Panc1 (cell line): ENCODE measurements around the gene EHD2. TPM values are rescaled to one million over a fixed set of nuclear protein-coding genes. Genes with fewer than 3 reads are reported as not detected.
"Not testable (repeated sequence)": the region's sequence is repeated elsewhere in the genome, so short reads cannot be mapped to it uniquely, and the experiment has no call there.

Source experiments
- ATAC-seq: fragments of 200-7000 bp; cut with Tn5 transposase; 2 replicates; pipeline ENCODE4 v1.9.1; 2020; ENCODE audit warnings: mild to moderate bottlenecking, moderate library complexity
- BruUV-seq: library from RNA; stranded (reverse); fragments of 400-500 nt; replicated peaks from 2 replicates; lab custom pipeline; 2021; lab: Mats Ljungman, UMichigan
- CTCF ChIA-PET: fragments of 300-600 bp; sonication (Branson Sonifier 250); formaldehyde crosslinking; loops from one replicate; lab custom pipeline; 2022; ENCODE audit warnings: antibody characterized with exemption; lab: Charles Lee
- POLR2A ChIA-PET: fragments of 300-600 bp; sonication (Branson Sonifier 250); formaldehyde crosslinking; loops from one replicate; lab custom pipeline; 2022; ENCODE audit warnings: antibody characterized with exemption; lab: Charles Lee
- DNase-seq: peaks from one replicate; pipeline ENCODE4 v3.0.0-alpha.2; 2010; ENCODE audit warnings: low read depth, low spot score
- H3K27ac ChIP-seq: 2 replicates; pipeline ENCODE4 v1.5.1; 2011; ENCODE audit warnings: mild to moderate bottlenecking, low read length, inconsistent platforms
- H3K27me3 ChIP-seq: fragments of 200-500 bp; sonication (Bioruptor generic); 2 replicates; pipeline ENCODE4 v1.6.0; 2014; ENCODE audit warnings: low read length, inconsistent platforms; ENCODE audit not compliant: control insufficient read depth, insufficient read depth
- H3K36me3 ChIP-seq: fragments of 200-500 bp; sonication (Bioruptor generic); 2 replicates; pipeline ENCODE4 v1.5.1; 2014; ENCODE audit warnings: inconsistent platforms, mild to moderate bottlenecking, low read length, moderate library complexity; ENCODE audit not compliant: control insufficient read depth, insufficient read depth
- H3K4me1 ChIP-seq: 2 replicates; pipeline ENCODE4 v1.5.1; 2011; ENCODE audit warnings: inconsistent platforms, mild to moderate bottlenecking, low read length, moderate library complexity; ENCODE audit not compliant: control insufficient read depth, insufficient read depth
- H3K4me3 ChIP-seq, 2 experiments: 2 replicates each; pipeline ENCODE4 v1.5.1; 2011 to 2012; ENCODE audit warnings: low read depth in 2 of 2, low read length in 2 of 2, mild to moderate bottlenecking in 2 of 2, inconsistent platforms in 1 of 2, moderate library complexity in 1 of 2
- H3K9me3 ChIP-seq: fragments of 200-500 bp; sonication (Bioruptor generic); 2 replicates; pipeline ENCODE4 v1.5.1; 2014; ENCODE audit warnings: low read depth, mild to moderate bottlenecking, inconsistent platforms, low read length, moderate library complexity; ENCODE audit not compliant: control insufficient read depth, insufficient read depth
- CTCF ChIP-seq: fragments of 450-650 bp; IDR thresholded peaks from 2 replicates; pipeline ENCODE4 v1.5.1; 2017; ENCODE audit warnings: mild to moderate bottlenecking
- POLR2AphosphoS5 ChIP-seq: IDR thresholded peaks from 2 replicates; pipeline ENCODE4 v1.6.1; 2012; ENCODE audit warnings: mild to moderate bottlenecking, low read depth, low read length, moderate library complexity
- REST ChIP-seq, 2 experiments: IDR thresholded peaks; 2 replicates each; pipeline ENCODE4 v1.6.1; 2011 to 2012; ENCODE audit warnings: low read depth in 2 of 2, control low read depth in 1 of 2, low read length in 1 of 2, mild to moderate bottlenecking in 1 of 2, moderate library complexity in 1 of 2; ENCODE audit not compliant: insufficient read depth in 1 of 2
- SIN3A ChIP-seq: IDR thresholded peaks from 2 replicates; pipeline ENCODE4 v1.6.1; 2012; ENCODE audit warnings: low read depth, mild to moderate bottlenecking, low read length, moderate library complexity, borderline replicate concordance; ENCODE audit not compliant: insufficient read depth
- TCF7L2 ChIP-seq: IDR thresholded peaks from 2 replicates; pipeline ENCODE4 v1.6.1; 2011; ENCODE audit warnings: mild to moderate bottlenecking, low read depth, low read length, inconsistent platforms
- in situ Hi-C: cut with HindIII; loops from 2 replicates; pipeline ENCODE4 v1.10.0; 2016; ENCODE audit warnings: low sequenced_read_pairs, low pct_unique_long_range_greater_than_20kb
- intact Hi-C: fragments of 100-400 bp; cut with micrococcal nuclease; formaldehyde crosslinking; loops from one replicate; pipeline ENCODE4 v1.10.0; 2022; ENCODE audit not compliant: unreplicated experiment
- total RNA-seq: library from RNA; stranded (reverse); gene quantifications from one replicate; pipeline ENCODE4 v1.2.1, GENCODE V29; 2021; ENCODE audit not compliant: unreplicated experiment

EHD2 gene
- total RNA-seq, 1 experiment from 2014 or later: 41.8 TPM

- POLR2A ChIA-PET: no interaction called here
- no peaks in the 10 kb centered on the region for H3K27me3 ChIP-seq
- no peaks in the 10 kb centered on the region for H3K9me3 ChIP-seq
- intact Hi-C loops (no loop called here), in situ Hi-C loops (no loop called here)
- no TSS peak for BruUV-seq
- no peak for ATAC-seq
- H3K27ac ChIP-seq: no peak overlapping the region
- H3K4me3 ChIP-seq: no peak overlapping the region
- H3K36me3 ChIP-seq: no peaks in the 10 kb centered on the region
- TF ChIP-seq SIN3A: no peak
- no peak for TF ChIP-seq POLR2AphosphoS5
- no peak for TF ChIP-seq CTCF
- no peak for TF ChIP-seq TCF7L2
- TF ChIP-seq REST (IDR thresholded peaks at IDR 0.05; ENCODE audit: insufficient read depth in 1 of 2, low read depth in 2 of 2, low read length in 1 of 2): no peak
- H3K4me1 ChIP-seq: peaks cover 7% of the 10 kb centered on the region
- CTCF ChIA-PET: no interaction called here
- DNase-seq: no peak
Observed at GRCh38 chr19:47663435-47663910, 49.7 kb upstream of the EHD2 start.

- Histone ChIP-seq H3K4me3 (no peak overlapping the region), H3K27me3 (no peaks in the 10 kb centered on the region), H3K27ac (no peak overlapping the region), H3K9me3 (no peaks in the 10 kb centered on the region), H3K4me1 (peaks cover 7% of the 10 kb centered on the region), H3K36me3 (no peaks in the 10 kb centered on the region)
- BruUV-seq: no TSS peak
- no peak for DNase-seq
- no peak for TF ChIP-seq CTCF
- TF ChIP-seq POLR2AphosphoS5: no peak
- TF ChIP-seq SIN3A: no peak
- TF ChIP-seq TCF7L2: no peak
- TF ChIP-seq REST (IDR thresholded peaks at IDR 0.05; ENCODE audit: insufficient read depth in 1 of 2, low read depth in 2 of 2, low read length in 1 of 2): no peak
- ChIA-PET POLR2A (no interaction called here), CTCF (no interaction called here)
- peak; percentile 63 for ATAC-seq
- in situ Hi-C loops: no loop called here
- intact Hi-C loops: no loop called here
Observed at GRCh38 chr19:47663911-47664771, 49.1 kb upstream of the EHD2 start.

GRCh38 chr19:47668556-47668955, 44.7 kb upstream of the EHD2 start:
- in situ Hi-C loops, CTCF ChIA-PET, DNase-seq, ATAC-seq, H3K4me3 ChIP-seq, H3K36me3 ChIP-seq, H3K27me3 ChIP-seq, POLR2A ChIA-PET, BruUV-seq, H3K27ac ChIP-seq, intact Hi-C loops, H3K4me1 ChIP-seq, H3K9me3 ChIP-seq: not testable (repeated sequence)
